Measurements from ENCODE around the gene CKLF. TPM values are rescaled to one million over a fixed set of nuclear protein-coding genes. Genes with fewer than 3 reads are reported as not detected.

CKLF gene
- total RNA-seq, 1 donor from 2014 or later = 36.3 TPM

DNA sequence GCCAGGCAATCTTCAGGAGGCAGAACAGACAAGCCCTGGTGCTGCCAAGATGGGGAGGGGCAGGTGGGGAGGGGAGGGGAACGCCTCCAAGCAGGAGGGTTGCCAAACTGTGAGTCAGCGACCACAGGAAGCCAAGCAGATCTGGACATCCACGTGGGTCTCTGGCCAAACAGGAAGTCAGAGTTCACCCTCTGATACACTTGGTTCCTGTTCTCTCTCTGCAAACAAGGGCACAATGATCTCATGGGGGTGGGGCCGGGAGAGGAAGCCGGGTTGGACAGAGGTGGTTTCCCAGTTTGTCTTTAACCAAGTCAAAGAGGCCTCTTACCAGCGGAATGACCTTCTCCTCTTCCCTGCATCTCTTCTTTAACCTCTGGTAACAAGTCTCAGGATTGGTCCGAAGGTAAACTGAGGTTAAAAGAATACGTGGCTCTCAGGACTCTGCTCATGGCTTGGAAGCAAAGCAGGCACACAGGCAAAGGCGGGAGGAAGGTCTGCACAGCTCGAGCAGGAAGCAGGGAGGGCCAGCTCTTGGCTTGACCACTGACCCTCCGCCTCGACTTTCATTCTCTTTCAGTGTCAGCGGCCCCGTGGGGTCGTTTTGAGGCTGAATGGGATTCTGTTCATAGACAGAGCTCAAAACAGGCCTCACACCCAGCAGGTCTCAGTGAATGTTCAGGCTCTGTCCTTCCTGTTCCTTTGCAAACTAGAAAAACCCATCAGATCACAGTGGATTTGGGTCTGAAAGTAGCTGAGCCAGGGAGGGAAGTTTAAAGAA lies 35.4 kb upstream of the CKLF start:
- Mint-ChIP-seq H3K4me1 (ENCODE audit: unreplicated experiment) (peaks cover 27% of the 10 kb centered on the region), H3K27ac (peak overlapping the region; percentile 94), H3K9me3 (no peaks in the 10 kb centered on the region), H3K36me3 (peaks cover 15% of the 10 kb centered on the region), H3K27me3 (no peaks in the 10 kb centered on the region), H3K4me3 (peak overlapping the region; percentile 56)
- DNase-seq (ENCODE audit: extremely low spot score, unreplicated experiment) = no peak
- TF ChIP-seq, protein P1, sequence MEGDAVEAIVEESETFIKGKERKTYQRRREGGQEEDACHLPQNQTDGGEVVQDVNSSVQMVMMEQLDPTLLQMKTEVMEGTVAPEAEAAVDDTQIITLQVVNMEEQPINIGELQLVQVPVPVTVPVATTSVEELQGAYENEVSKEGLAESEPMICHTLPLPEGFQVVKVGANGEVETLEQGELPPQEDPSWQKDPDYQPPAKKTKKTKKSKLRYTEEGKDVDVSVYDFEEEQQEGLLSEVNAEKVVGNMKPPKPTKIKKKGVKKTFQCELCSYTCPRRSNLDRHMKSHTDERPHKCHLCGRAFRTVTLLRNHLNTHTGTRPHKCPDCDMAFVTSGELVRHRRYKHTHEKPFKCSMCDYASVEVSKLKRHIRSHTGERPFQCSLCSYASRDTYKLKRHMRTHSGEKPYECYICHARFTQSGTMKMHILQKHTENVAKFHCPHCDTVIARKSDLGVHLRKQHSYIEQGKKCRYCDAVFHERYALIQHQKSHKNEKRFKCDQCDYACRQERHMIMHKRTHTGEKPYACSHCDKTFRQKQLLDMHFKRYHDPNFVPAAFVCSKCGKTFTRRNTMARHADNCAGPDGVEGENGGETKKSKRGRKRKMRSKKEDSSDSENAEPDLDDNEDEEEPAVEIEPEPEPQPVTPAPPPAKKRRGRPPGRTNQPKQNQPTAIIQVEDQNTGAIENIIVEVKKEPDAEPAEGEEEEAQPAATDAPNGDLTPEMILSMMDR (conservative IDR thresholded peaks at IDR 0.05) = no peak

DNA sequence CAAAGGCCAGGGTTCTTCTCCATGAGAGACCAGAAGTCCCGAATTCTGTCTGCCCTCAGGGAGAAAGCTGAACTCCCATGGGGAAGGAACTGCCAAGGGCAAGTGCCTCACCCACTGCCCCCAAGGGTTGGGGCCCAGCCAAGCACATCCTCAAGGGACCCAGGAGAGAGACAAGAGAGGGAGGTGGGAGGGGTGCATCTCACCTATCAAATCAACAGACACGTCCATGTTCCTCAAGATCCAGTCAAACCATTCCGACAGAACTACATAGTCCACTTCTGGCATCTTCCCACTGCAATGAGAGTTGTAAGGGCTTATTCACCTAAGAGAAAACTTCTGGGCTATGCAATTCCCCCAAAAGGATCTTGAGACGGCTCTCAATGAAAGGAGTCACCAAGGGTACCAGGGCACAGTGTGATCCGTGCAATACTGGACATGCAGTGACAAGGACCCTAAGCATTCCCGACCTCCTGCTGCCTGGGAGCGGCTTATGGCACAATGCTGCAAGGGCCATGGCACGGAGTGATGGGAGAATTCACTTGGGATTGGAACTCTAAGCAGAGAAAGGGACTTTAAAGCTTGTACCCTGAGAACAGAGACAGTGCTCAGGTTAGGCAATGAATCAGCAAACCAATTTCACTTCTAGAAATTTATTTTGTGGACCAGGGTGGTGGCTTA lies 34.7 kb upstream of the CKLF start:
- peaks cover 23% of the 10 kb centered on the region for H3K4me1 Mint-ChIP-seq (ENCODE audit: unreplicated experiment)
- H3K27me3 Mint-ChIP-seq = no peaks in the 10 kb centered on the region
- peak overlapping the region; percentile 94 for H3K27ac Mint-ChIP-seq
- TF ChIP-seq, protein P1 (conservative IDR thresholded peaks at IDR 0.05) = no peak
- DNase-seq (ENCODE audit: extremely low spot score, unreplicated experiment) = no peak
- no peaks in the 10 kb centered on the region for H3K9me3 Mint-ChIP-seq
- H3K4me3 Mint-ChIP-seq = no peak overlapping the region
- H3K36me3 Mint-ChIP-seq = peaks cover 15% of the 10 kb centered on the region

DNA sequence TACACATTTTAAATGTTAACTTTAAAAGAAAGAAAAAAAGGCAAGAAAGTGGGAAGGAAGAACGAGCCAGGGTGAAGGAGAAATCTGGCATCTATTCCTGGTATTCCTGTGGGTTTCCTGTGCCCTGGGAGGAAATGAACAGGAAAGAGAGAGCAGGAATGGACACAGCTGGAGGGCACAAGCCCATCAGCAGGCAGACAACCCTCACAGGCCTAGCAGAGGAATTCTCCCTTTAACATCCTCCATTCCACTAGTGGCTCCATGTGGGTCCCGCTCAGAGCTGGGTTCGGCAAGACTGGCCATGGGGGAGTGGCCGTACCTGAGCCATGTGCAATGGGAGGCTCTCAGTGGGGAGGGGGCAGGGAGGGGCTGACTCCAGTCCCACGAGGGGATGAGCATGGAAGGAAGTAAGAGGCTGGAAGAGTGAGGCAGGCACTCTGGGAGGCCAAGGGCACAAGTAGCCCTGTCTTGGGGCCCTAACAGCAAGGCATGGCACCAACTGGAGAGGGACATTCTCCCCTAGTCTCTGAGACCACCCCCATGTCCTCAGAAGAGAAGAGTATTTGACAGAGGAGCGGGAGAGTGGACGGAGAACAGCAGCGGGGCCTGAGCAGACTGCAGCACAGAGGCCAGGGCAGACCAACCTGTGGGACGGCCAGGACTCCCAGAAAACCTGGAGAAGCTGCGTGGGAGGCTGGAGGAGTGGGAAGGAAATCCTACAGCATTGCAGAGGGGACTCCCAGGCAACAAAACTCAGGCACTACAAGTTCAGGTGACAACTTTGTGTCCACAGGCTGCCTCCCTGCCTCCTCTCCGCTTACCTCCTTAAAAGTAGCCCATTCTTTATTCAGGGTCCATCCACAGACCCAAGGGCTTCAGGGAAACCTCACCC lies 32.6 kb upstream of the CKLF start:
- H3K36me3 Mint-ChIP-seq = peaks cover 12% of the 10 kb centered on the region
- no peaks in the 10 kb centered on the region for H3K9me3 Mint-ChIP-seq
- no peaks in the 10 kb centered on the region for H3K27me3 Mint-ChIP-seq
- DNase-seq (ENCODE audit: extremely low spot score, unreplicated experiment) = no peak
- H3K4me1 Mint-ChIP-seq (ENCODE audit: unreplicated experiment) = peaks cover 18% of the 10 kb centered on the region
- no peak overlapping the region for H3K4me3 Mint-ChIP-seq
- no peak overlapping the region for H3K27ac Mint-ChIP-seq
- TF ChIP-seq, protein P1 (conservative IDR thresholded peaks at IDR 0.05) = no peak

DNA sequence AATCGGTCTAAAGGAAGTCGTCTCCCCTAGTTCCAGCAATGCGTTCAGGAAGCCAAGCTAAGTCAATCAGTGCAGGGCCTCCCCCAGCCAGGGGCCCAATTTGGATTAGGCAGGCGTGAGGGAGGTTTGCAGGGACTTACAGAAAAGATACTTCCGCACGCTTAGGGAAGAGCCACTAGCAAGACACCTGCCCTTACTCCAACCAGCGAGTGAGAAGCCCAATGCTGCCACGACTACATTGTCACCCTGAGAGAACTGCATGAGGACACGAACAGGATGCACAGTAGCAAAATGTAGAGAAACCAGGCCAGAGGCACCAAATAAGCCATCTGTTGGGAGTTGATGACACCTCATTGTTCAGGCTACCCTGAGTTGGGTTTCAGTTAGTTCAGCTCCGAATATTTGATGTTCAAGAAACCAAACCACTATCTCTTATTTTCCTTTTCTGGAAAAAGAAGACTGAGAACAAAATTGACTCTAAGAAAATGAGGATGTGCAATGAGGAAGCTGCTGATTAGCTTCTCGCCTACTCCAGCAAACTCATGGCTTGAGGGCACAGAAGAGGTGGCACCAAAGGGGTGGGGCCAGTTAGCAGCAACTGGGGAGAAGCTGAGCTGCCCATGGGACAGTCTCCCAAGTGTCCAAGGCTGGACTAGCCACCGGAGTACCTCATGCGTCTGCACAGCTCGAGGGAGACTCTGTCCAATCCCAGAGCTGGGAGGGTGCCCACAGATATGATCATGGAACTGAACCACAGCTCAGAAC lies 31.8 kb upstream of the CKLF start:
- Mint-ChIP-seq H3K27ac (no peak overlapping the region), H3K9me3 (no peaks in the 10 kb centered on the region), H3K36me3 (peaks cover 7% of the 10 kb centered on the region), H3K4me1 (ENCODE audit: unreplicated experiment) (peaks cover 18% of the 10 kb centered on the region), H3K4me3 (no peak overlapping the region), H3K27me3 (no peaks in the 10 kb centered on the region)
- TF ChIP-seq, protein P1 (conservative IDR thresholded peaks at IDR 0.05) = no peak
- DNase-seq (ENCODE audit: extremely low spot score, unreplicated experiment) = no peak

DNA sequence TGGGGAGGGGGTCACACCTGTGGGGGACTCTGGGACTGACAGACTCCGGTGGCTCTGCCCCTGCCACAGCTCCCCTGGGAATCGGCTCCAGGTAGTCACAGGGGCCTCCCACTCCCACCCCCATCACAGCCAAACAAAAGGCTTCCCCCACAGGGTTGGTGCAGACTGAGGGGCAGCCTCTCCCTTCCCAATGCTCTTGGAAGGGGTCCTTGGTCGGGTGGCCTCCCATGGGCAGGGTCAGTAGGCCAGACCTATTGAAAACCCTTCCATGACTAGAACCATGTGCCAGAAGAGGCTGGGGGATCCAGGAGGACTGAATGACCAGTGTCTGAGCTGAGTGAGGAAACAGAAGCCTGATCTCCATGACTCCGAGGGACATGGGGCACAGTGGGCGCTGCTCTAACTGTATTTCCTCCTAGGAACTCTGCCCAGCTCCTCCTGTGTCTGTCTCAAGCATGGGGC lies 31.1 kb upstream of the CKLF start:
- no peak for DNase-seq (ENCODE audit: extremely low spot score, unreplicated experiment)
- peaks cover 5% of the 10 kb centered on the region for H3K36me3 Mint-ChIP-seq

More for the DNA sequence above, 31.1 kb upstream of the CKLF start:
- TF ChIP-seq, protein P1 (conservative IDR thresholded peaks at IDR 0.05) = no peak
- no peak overlapping the region for H3K27ac Mint-ChIP-seq
- H3K4me1 Mint-ChIP-seq (ENCODE audit: unreplicated experiment) = peaks cover 16% of the 10 kb centered on the region
- no peaks in the 10 kb centered on the region for H3K27me3 Mint-ChIP-seq
- no peak overlapping the region for H3K4me3 Mint-ChIP-seq
- no peaks in the 10 kb centered on the region for H3K9me3 Mint-ChIP-seq

Data from type B pancreatic cell (in vitro differentiated cells).